GM19455 (cell line): ENCODE measurements around the gene HDAC4.

ENCODE experiments used
- ATAC-seq: cut with Tn5 transposase; IDR thresholded peaks from one replicate; pipeline ENCODE4 v1.9.1; 2021; ENCODE audit not compliant: unreplicated experiment

HDAC4 gene

DNA sequence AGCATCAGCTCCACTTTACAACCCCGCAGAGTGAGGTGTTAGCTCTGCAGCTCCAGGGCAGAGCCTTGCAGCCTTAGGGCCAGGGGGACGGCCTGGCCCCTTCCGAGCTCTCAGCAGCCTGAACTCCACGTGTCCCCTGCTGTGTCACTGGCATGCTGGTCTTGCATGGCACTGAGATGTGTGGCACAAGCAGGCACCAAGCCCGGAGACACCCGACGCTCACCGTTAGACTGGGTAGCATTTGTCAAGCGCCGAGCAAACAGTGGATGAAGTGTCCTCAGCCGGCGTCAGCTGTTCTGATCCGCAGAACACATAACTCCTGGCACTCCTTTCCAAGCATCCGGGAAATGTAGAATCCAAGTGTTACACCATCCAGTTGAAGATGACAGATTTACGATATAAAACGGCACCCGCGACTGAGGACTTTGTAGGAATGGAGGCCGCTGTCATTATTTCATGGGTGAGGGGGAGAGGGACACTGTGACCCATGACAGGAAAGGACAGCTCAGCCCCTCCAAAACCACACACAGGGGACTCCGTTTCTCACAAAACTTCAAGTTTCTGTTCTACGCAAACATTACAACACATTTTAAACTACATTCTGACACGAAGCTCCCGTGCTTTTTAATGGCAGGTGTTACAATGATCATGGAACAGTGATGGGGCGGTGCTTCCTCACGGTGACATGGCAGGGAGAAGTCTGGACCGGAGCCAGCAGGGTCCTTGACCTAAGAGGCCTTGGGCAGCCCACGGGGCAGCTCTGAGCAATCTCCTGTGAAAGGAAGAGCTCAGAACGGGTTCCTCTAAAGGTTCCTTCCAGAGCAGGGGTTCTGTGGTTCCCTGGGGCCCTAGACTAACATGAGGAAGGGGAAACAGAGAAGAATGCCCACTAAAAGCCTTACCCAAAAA lies 89.4 kb downstream of the HDAC4 start:
- no peak for ATAC-seq

DNA sequence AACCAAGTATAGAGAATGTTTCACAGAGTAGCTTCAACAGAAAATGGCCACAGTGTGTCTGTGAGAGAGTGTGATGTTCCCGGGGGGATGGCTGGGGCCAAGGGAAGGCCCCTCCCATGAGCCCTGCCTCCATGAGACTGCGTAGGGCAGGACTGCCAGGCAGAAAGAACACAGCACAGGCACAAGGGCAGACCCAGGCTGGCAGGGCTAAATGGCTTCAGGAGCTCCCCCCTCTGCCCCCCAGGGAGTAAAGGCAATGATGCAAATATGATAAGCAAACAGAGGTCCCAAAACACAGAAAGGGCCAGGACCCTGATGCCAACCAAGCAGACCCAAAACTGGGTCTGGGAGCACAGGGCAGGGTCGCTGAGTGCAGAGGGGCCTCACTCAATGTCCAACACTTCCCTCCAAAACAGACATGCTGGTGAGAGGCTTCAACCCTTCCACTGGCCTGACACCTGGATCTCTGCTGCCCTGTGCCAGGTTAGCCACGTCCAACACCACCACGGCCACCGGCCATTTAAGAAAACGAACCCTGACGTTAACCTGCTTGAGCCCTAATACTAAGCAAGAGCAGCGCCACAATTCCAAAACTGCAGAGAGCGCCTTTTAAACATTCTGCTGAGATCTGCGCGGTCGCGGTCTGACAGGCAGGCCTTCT lies 90.3 kb downstream of the HDAC4 start:
- no peak for ATAC-seq

DNA sequence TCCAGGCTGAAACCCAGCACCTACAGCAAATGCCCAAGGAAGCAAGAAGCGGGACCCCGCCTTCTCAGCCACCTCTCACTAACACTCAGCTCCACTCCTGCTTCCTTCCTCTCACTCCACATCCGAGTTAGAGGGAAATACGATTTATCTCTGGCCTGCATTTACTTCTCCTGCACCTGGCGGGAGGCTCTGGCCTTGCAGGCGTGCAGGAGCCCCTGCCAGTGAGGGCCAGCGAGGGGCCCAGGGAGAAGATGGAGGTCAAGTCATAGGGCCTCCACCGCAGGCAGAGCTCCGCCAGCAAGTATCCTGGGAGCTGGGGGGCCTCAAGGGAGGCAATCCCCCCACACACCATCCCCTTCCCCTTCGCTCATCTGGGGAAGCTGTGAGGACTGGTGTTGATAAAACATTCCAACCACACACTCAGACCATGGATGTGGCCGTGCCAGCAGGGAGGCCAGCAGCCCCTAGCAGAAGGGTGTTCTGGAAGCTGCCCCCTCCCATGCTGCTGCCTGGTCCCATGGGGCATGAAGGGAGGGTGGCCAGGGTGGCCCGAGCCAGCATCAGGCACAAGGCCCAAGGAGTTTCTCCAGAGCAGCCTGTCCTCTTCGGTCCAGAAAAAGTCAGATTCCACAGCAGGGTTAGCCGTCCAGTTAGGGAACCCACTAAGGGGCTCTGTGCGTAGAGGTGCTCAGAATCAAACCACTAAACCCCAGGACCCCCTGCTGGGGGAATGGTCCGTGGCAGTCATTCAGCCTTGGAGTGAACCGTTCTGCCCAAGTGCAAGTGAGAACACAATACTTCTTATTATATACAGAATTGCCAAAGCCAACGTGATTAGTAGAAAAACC lies 91.2 kb downstream of the HDAC4 start:
- ATAC-seq: no peak

DNA sequence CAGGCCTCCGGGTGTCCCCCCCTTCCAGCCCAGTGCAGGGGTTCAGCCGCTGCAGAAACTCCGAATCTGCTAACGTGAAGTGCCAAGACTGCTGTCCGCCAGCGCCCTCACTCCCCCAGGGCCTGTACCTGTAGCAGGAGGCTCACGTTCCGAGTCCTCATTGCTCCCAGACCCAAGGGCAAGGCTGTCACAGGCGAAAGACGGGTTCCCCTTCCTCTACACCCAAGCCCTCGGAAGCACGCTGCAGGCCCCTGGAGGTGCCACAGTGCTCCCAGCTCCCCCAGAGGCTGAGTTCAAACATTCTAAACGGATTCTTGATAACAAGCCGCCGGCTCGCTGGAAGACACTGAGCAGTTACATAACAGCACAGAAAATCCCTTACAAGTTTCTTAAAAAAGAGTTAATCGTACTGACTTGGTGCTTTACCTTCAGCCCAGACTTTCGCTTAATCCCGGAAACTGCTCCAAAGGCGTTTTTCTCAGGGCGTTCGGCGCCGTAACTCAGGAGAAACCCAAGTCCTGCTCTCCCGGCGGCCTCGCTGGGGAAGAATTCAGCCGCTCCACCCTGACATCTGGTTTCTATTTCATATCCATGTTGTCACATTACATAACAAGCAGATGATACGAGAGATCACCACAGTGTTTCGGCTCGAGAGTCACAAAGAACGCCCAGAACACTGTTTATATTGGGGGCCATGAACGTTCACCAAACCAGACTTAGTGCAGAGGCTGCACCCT lies 92.0 kb downstream of the HDAC4 start:
- ATAC-seq: no peak

DNA sequence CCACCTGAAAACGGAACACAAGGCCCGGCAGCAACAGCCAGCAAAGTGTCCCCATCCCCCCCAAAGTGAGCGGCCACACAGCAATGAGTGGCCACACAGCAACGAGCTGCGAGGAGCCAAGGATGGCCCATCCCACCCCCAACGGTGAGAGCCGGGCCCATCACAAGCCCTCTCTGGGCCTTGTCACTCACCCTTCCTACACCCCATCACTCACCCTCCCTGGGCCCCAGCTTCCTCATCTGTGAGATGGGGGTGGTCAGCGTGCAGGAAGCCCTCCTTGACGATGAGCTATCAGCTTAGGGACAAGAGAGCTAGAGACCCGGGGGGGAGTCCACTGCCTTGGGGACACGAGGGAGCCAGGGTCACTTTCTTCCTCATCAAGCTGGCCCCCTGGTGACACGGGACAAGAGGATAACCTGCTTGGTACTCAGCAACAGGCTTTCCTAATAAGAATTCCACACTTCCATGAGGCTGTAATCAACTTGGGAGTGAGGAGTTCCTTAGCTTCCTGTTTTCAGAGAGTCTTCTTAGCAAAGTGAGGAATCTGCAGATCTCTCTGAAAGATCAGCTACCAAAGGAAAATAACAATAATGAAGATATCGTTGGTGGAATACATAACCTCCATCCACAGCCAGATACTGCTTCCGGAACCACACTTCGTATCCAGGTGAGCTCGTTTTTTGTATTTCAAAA lies 92.8 kb downstream of the HDAC4 start:
- ATAC-seq: no peak

DNA sequence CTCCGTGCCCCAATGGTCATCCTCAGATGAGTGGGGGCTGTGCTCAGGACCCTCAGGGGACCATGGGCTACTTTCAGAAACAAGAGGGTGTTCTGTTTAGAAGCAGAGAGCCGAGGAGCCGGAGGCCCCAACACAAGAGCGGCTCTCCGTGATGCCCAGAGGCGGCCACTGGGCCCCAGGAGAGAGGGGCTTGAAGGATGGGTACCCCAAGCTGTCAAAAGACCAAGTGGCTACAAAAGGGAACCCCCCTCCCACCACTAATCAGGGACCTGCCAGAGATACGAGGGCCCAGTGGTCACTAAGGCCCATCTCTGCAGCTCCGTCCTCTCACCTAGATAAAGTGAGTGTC lies 93.6 kb downstream of the HDAC4 start:
- ATAC-seq: no peak

DNA sequence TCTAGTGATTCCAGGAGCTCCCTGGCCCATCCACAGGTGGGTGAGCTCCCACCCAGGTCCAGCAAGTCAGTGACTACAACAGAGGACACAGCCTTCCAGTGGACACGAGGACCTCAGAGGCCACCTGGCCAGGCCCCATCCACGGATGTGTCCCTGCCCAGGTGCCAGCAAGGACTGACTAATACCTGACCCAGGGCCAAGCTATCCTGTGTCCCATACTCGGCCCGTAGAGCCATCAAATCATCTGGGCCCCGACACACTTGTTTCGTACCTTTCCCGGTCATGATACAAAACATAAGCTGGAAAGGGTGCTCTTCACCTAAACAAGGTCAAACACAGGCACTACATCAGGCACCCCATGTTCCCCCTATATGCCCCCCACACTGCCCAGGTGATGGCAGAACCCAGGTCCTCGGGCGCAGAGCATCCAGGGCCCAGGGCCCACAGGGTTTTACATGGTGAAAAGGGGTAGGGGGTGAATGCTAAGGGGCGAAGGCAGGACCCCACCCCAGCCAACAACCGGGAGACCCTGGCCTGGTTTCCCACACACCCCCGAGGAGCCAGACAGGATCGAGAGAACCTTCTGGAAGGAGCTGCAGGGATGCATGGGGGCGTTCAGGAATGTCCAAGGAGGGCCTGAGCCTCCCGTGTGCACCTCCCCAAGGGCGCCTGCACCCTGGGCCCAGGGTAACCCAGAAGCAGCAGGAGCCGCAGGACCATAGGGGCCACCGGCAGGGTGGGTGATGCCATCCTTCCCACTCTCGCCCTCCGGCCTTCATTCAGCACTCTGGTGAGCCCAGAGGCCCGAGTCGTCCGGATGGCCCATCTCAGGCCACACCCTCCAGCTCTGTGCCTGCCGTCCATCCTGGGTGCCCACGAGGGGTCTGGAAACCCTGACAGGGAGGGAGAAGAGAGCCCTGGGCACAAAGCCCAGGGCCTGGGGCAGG lies 94.3 kb downstream of the HDAC4 start:
- no peak for ATAC-seq

DNA sequence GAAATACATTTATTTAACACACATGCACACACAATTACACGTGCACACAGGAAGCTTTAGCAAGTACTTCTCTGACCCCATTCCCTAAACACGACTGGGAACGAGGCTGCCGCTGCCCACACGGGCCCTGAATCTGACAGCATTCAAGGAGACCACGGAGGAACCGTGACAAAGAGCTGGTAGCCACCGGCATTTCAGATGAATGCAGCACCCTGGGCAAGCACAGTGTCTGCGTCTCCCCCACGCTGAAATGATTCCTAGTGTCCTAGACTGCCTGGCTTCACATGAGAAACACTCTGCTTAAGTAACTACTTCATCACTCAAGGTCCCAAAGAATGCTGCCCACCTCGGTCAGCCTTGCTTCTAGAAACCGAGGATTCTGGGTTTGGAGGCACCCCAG lies 95.0 kb downstream of the HDAC4 start:
- no peak for ATAC-seq

DNA sequence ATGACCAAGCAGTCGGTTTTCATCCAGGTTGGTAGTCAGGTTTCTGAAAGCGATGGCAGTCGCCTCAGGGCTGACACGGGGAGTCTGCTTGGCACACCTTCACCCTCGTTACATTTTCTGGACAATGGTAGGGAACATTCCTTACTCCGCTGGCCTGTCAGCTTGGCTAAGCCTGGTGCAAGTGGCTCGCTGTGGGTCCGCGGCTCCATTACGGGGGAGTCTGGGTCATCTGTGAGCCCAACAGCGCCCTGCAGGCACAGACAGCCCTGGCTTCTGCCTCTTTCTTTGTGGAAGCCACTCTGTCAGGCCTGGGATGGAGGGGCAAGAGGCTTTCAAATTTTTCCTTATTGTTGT lies 95.6 kb downstream of the HDAC4 start:
- no peak for ATAC-seq

DNA sequence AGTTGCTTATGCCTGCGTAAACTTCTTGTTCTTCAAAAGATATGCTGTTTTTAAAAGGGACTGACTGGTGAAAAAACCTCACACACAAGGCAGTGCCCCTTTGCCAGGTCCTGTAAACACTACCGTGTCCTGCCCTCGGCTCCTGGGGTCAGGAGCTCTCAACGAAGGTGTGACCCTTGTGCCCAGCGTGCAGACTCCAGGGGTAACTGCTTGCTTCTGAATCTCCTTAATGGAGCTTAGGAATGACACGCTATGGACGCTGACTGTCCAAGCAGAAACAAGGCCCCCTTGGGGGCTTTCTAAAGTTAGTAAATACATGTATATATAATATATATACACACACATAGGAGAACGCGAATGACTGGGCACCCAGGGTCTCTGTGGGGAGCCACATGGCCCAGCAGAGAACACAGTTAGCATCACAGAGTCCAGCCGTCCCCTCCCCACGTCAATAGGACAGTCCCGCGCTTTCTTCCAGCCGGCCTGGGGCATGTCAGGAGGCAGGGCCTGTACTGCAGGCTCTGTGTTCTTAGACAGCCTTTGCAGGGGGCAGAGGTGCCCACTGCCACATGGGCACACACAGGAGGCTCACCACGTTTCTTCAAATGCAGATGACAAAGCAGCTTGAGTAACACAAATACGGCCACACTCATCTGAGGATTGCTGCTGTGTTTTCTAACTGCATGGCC lies 96.1 kb downstream of the HDAC4 start:
- no peak for ATAC-seq

DNA sequence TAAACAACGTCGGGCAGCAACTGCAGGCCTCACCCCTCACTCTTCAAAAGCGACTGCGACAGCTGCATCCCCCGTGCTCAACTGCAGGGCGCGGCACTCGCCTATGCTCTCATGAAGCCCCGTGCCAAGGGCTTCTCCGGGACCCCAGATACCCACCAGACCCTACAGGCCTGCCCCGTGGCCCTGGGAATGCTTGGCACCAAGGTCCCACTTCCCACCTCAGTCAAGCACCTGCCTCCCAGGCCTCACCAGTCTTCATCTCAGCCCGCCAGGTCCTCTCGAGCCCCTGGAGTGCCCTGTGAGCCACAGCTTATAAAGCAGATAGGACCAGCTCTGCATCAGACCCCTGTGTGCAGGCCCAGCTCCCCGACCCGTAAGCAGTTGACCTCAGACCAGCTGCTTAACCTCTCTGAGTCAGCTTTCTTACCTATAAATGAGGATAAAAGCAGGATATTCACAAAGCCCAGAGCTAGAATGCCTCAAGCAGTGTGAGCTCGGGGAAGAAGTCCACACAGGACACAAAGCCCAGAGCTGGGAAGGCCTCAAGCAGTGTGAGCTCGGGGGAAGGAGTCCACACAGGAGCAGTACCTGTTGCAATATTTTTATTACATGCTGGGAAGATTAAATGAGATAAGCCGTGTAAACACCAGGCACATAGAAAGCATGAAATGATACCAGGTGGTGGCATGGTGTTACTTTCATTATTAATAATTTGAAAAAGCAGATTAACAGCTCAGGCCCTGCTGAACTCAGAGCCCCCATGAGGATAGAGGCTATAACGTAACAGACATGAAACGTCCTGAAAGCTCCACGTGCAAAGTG lies 96.9 kb downstream of the HDAC4 start:
- ATAC-seq: no peak

DNA sequence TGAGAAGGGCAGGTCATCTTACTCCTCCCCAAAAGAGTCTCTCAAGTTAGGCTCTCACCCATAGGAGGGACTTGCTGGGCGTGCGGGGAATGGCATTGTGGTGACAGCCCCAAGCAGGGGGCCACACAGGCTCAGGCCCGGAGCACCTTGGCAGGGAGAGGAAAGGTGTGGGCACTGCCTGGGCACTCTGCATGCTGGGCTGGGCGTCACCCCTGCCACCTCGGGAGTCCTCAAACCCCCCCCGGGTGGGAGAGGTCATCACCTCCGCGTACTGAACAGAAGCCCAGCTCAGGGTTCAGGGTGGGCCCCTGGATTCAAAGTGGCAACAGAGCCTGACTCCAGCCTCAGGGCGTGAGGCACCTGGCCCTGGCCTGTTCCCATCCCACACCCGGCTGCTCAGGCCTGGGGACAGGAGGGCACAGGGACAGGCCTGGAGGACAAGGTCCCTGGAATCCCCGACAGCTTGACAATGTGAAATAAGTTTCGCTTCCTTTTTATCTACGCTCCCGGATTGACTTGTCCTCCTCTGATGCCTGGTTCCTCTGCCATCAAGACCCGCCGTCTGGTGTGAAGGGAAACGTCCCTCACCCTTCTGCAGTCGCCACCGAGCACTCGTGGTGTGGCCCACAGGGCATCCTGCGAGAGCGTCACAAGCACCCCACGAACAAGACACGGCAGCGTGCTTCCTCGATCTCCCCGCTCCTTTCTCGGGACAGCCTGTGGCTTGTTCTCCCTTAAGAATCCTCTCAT lies 97.8 kb downstream of the HDAC4 start:
- no peak for ATAC-seq

DNA sequence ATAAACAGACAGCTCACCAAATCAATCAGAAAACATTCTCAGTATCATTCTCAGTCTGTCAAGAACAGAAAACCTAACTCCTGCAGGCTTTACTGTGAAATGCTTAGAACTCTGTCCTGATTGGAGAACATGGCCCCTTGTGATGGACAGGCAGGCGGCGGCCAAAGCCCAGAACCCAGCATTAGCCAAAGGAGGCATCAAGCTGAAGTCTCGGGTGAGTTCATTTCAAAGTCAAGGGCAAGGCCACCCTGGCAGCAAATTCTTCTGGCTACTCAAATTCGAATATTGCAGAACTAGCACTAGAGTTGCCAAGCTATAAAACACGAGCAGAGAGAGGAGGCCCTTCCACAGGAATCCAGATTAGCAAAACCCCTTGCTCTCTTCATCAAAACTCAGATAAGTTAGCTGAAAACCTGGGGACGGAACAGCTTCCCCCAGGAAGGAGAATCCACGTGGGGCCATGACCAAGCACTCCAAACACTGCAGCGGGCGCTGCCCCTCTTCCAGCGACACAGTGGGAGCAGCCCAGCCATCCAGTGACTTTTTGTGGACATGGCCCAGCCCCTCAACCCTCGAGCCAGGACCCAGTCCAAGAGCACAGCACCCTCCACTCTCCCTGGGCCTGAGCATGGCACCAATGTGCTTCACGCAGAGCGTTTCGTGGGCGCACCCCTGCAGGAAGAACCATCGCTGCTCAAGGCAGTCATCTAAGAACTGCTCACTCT lies 98.6 kb downstream of the HDAC4 start:
- ATAC-seq: no peak

DNA sequence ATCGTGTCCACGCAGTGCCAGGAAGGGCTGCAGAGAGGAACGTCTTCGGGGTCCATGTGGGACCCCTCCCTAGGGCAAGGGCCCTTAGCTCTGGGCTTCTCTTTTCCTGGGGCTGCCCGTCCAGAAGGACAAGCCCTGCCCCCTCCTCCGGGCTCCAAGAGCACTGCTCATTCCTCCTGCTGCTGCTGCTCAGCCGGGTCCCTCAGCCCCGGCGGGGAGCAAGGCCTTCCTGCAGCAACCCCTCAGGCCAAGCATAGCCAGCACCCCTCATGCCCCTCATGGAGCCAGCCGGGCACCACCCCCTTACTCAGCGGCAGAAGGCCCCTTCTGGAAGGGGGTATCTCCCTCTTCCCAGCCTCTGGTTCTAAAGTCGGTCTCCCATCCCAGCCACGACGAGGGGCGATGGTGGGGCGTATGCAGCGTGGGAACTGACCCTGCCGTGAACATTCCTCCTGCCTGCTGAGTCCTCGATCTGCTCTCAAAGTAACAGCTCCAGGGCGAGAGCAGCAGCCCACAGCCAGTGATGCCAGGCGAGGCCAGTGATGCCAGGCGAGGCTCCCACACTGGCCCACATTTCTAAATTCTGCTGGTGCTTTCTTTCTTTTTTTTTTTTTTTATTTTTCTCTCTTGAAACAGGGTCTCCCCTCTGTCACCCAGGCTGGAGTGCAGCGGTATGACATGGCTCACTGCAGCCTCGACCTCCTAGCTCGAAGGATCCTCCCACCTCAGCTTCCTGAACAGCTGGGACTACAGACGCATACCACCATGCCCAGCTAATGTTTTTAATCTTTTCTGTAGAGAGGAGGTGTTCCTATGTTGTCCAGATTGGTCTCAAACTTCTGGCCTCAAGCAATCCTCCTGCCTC lies 99.7 kb downstream of the HDAC4 start:
- ATAC-seq: no peak

DNA sequence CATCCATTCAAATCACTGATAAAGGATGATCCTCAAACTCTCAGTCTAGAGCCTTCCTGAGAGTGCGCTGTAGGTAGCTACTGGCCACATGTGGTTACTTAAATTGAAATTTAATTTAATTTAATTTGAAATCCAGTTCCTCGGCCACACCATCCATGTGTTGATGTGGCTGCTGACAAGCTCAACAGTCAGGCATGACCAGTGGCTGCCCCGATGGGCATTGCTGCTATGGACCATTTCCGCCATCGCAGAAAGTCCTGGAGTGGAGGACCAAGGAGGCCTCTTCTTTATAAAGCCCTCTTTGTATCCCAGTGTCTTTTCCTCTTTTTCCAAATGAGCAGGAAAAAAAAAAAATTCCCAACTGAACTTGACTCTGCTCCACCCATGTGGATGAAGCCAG lies 100.6 kb downstream of the HDAC4 start:
- no peak for ATAC-seq
